ENCODE data around the gene SLCO4A1. TPM values are rescaled to one million over a fixed set of nuclear protein-coding genes. Genes with fewer than 3 reads are reported as not detected.

Gene SLCO4A1
- total and polyA plus RNA-seq, 2 of the 4 experiments (the other 2 are of a cell fraction), result 0.72 to 1.1 TPM

DNA sequence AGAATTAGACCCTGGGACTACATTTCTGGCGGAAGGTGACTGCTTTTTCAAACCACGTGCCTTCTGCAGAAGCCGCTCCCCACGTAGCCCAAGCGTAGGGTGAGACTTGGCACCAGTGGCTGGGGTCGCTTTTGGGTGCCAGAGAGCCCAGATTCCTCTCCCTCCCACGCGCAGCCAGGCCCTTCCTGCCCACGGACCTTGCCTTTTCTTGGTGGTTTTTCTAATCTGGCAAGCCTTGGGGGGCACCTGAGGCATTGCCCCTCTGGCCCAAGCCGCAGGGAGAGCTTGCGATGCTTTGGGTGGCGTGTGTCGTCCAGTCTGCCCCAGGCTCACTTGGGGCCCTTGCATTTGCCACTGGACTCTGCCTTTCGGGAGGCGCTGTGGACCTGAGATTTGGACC, 3.3 kb downstream of the SLCO4A1 start:
- POLR2A ChIA-PET (ENCODE audit: unreplicated experiment), result no interaction called here
- H2BK15ac ChIP-seq (ENCODE audit: low read depth, low read length), result no peak overlapping the region
- H2BK20ac ChIP-seq (ENCODE audit: low read depth, low read length), result no peak overlapping the region
- no peak overlapping the region for H4K91ac ChIP-seq (ENCODE audit: insufficient read depth, low read depth, low read length)
- ATAC-seq (ENCODE audit: low read depth) (no peak), DNase-seq (no peak)
- H2AK9ac ChIP-seq (replicated peaks; ENCODE audit: low read depth, low read length, poor library complexity), result no peak overlapping the region
- H2BK5ac ChIP-seq (ENCODE audit: low read depth, low read length, poor library complexity, severe bottlenecking), result no peak overlapping the region
- H4K5ac ChIP-seq (ENCODE audit: low read depth, low read length), result no peak overlapping the region
- H2BK120ac ChIP-seq (ENCODE audit: low read depth, low read length), result no peak overlapping the region
- H3K56ac ChIP-seq (ENCODE audit: extremely low read depth, insufficient read depth, low read length), result no peak overlapping the region
- no peak overlapping the region for H3K18ac ChIP-seq (ENCODE audit: low read depth, low read length)
- no peak overlapping the region for H3K4ac ChIP-seq (ENCODE audit: low read depth, low read length)
- no peak overlapping the region for H3K23ac ChIP-seq (ENCODE audit: low read depth, low read length)
- no peaks in the 10 kb centered on the region for H3K36me3 ChIP-seq (ENCODE audit: control insufficient read depth, insufficient read depth, low read length)
- no peaks in the 10 kb centered on the region for H3K79me1 ChIP-seq (ENCODE audit: low read depth in 1 of 2, low read length in 2 of 2)
- peaks cover 24% of the 10 kb centered on the region for H3K27me3 ChIP-seq (ENCODE audit: control insufficient read depth, insufficient read depth, low read length)
- H3K9me1 ChIP-seq (ENCODE audit: insufficient read depth, low read length), result peaks cover 3% of the 10 kb centered on the region; the same call in 1 of the 2 replicates
- H3K14ac ChIP-seq (replicated peaks; ENCODE audit: low read depth, low read length), result no peak overlapping the region
- no peak overlapping the region for H3K4me2 ChIP-seq (ENCODE audit: low read depth, low read length)
- H2AFZ ChIP-seq (replicated peaks; ENCODE audit: low read length, poor library complexity), result no peak overlapping the region
- H3K27ac ChIP-seq (ENCODE audit: insufficient read depth, low read length), result no peak overlapping the region
- no peaks in the 10 kb centered on the region for H3K9me3 ChIP-seq (ENCODE audit: control insufficient read depth, insufficient read depth, low read length)
- no peak overlapping the region for H4K8ac ChIP-seq (ENCODE audit: low read depth in 2 of 2, low read length in 2 of 2)
- CTCF ChIA-PET, result no interaction called here
- no peak overlapping the region for H2AK5ac ChIP-seq (ENCODE audit: low read depth, low read length)
- intact Hi-C loops (cut with micrococcal nuclease) (no loop called here), in situ Hi-C loops (cut with MboI; ENCODE audit: low sequenced_read_pairs) (no loop called here), dilution Hi-C loops (cut with HindIII; ENCODE audit: low sequenced_read_pairs, unreplicated experiment) (no loop called here)
- TF ChIP-seq, protein P1, sequence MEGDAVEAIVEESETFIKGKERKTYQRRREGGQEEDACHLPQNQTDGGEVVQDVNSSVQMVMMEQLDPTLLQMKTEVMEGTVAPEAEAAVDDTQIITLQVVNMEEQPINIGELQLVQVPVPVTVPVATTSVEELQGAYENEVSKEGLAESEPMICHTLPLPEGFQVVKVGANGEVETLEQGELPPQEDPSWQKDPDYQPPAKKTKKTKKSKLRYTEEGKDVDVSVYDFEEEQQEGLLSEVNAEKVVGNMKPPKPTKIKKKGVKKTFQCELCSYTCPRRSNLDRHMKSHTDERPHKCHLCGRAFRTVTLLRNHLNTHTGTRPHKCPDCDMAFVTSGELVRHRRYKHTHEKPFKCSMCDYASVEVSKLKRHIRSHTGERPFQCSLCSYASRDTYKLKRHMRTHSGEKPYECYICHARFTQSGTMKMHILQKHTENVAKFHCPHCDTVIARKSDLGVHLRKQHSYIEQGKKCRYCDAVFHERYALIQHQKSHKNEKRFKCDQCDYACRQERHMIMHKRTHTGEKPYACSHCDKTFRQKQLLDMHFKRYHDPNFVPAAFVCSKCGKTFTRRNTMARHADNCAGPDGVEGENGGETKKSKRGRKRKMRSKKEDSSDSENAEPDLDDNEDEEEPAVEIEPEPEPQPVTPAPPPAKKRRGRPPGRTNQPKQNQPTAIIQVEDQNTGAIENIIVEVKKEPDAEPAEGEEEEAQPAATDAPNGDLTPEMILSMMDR (conservative IDR thresholded peaks at IDR 0.05; ENCODE audit: low read depth, low read length), result no peak
- TF ChIP-seq MAZ (IDR thresholded peaks at IDR 0.05; ENCODE audit: borderline replicate concordance, low read depth, low read length), result no peak
- no peak for TF ChIP-seq RAD21 (IDR thresholded peaks at IDR 0.05; ENCODE audit: low read length)
- no peak for TF ChIP-seq SMC3 (IDR thresholded peaks at IDR 0.05; ENCODE audit: low read depth, low read length)
- TF ChIP-seq, protein P2, sequence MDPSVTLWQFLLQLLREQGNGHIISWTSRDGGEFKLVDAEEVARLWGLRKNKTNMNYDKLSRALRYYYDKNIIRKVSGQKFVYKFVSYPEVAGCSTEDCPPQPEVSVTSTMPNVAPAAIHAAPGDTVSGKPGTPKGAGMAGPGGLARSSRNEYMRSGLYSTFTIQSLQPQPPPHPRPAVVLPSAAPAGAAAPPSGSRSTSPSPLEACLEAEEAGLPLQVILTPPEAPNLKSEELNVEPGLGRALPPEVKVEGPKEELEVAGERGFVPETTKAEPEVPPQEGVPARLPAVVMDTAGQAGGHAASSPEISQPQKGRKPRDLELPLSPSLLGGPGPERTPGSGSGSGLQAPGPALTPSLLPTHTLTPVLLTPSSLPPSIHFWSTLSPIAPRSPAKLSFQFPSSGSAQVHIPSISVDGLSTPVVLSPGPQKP (IDR thresholded peaks at IDR 0.05; ENCODE audit: borderline replicate concordance, low read depth, low read length), result no peak
- no peak for TF ChIP-seq POLR2A (IDR thresholded peaks at IDR 0.05; ENCODE audit: low read depth, low read length)
- no peak for TF ChIP-seq RCOR1 (IDR thresholded peaks at IDR 0.05; ENCODE audit: insufficient replicate concordance, low read length)
- no peak for TF ChIP-seq FOS (IDR thresholded peaks at IDR 0.05; ENCODE audit: low read depth, low read length)
- no peak for TF ChIP-seq NFE2L2 (IDR thresholded peaks at IDR 0.05; ENCODE audit: low read depth, low read length)
- no peak for TF ChIP-seq MAFK (IDR thresholded peaks at IDR 0.05; ENCODE audit: low read depth, low read length)
- no peak for TF ChIP-seq BHLHE40 (IDR thresholded peaks at IDR 0.05; ENCODE audit: low read depth, low read length)
- TF ChIP-seq RFX5 (IDR thresholded peaks at IDR 0.05; ENCODE audit: low read depth, low read length), result no peak
- TF ChIP-seq, protein P3, sequence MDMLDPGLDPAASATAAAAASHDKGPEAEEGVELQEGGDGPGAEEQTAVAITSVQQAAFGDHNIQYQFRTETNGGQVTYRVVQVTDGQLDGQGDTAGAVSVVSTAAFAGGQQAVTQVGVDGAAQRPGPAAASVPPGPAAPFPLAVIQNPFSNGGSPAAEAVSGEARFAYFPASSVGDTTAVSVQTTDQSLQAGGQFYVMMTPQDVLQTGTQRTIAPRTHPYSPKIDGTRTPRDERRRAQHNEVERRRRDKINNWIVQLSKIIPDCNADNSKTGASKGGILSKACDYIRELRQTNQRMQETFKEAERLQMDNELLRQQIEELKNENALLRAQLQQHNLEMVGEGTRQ (IDR thresholded peaks at IDR 0.05; ENCODE audit: low read depth, low read length), result no peak
- no peak for TF ChIP-seq CHD1 (IDR thresholded peaks at IDR 0.05; ENCODE audit: low read depth, low read length)
- H4K20me1 ChIP-seq (ENCODE audit: insufficient read depth, low read length), result no peaks in the 10 kb centered on the region
- H3K4me1 ChIP-seq (ENCODE audit: control insufficient read depth, insufficient read depth, low read length), result peaks cover 1% of the 10 kb centered on the region; the same call in 1 of the 2 replicates
- no TSS peak for BruUV-seq (replicated peaks)
- no peak overlapping the region for H3K4me3 ChIP-seq (ENCODE audit: insufficient read depth, low read depth, low read length)
- 93% methylated on average over 11 of the region's 15 CpGs; no CpG with 5 or more reads in 1 of the 2 experiments for WGBS, 2 experiments (ENCODE audit: extremely low coverage in 2 of 2, insufficient read length in 1 of 2)
- H3K9ac ChIP-seq (ENCODE audit: low read depth, low read length), result no peak overlapping the region

Measured in IMR-90 (cell line).